HG03457 (cell line): ENCODE data around the gene YTHDC2.

Experiments
- ATAC-seq: cut with Tn5 transposase; IDR thresholded peaks from one replicate; pipeline ENCODE4 v1.9.1; 2021; ENCODE audit warnings: moderate number of reproducible peaks; ENCODE audit not compliant: unreplicated experiment

The YTHDC2 gene

GRCh38 chr5:113519412-113519811 lies 5.9 kb downstream of the YTHDC2 start:
- no peak for ATAC-seq

GRCh38 chr5:113520429-113520828 lies 6.9 kb downstream of the YTHDC2 start:
- peak; percentile 65 for ATAC-seq

DNA sequence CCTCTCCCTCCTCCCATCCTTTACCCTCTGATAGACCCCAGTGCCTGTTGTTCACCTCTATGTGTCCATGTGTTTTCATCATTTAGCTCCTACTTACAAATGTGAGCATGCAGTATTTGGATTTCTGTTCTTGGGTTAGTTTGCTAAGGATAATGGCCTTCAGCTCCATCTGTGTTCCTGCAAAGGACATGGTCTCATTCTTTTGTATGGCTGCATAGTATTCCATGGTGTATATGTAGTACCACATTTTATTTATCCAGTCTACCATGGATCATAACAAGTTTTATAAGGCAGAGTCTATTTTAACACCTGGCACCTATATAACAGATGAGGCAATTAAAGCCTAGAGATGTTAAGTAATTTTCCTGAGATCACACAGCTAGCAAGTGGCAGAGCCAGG lies 7.4 kb downstream of the YTHDC2 start:
- ATAC-seq, result no peak

DNA sequence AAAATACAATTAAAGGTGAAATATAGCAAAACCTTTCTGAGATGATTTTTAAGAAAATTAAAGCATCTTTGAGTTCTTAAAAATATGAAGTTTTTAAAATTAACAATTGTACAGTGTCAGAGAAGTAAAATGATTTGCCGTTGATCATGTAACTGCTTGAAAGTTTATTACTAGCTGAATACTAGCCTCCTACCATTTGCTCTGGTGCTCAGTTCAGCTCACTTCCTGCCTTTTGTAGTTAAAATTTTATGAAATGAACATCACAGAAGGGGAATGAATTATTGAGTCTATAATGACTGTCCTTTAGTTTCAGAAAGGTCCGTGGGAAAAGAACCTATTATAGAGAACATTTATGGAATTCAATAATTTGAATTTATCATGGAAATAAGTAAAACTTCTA lies 9.7 kb downstream of the YTHDC2 start:
- ATAC-seq, result no peak

DNA sequence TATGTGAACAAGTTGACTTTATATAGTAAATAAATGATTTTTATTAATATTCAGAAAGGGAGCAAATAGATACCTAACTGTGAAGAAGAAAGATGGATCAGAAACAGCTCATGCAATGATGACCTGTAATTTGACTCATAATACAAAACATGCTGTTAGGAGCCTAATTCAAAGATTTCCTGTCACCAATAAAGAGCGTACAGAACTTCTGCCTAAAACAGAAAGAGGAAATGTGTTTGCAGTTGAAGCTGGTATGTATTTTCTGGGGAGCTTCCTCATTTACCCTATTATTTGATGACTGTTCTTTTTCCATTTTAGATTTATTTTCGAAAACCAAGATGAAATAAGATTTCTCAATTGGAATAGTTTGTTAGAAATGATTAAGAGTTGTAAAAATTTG lies 11.4 kb downstream of the YTHDC2 start:
- ATAC-seq, result peak; percentile 55

DNA sequence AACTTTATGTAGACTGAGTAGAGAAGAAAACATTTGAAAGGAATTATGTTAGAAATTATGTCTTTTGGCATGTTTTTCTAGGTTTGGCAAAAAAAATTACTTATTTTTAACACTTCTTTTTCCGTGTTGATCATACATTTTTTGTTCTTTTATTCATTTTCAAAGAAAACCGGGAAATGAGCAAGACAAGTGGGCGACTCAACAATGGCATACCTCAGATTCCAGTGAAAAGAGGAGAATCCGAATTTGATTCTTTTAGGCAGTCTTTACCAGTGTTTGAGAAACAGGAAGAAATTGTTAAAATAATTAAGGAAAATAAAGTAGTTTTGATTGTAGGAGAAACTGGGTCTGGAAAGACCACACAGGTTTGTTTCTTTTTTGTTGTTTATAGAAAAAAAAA lies 12.9 kb downstream of the YTHDC2 start:
- no peak for ATAC-seq

GRCh38 chr5:113527746-113528145 lies 14.3 kb downstream of the YTHDC2 start:
- no peak for ATAC-seq

GRCh38 chr5:113531481-113532159 lies 18.1 kb downstream of the YTHDC2 start:
- no peak for ATAC-seq

GRCh38 chr5:113538313-113538712 lies 24.8 kb downstream of the YTHDC2 start:
- ATAC-seq, result no peak

DNA sequence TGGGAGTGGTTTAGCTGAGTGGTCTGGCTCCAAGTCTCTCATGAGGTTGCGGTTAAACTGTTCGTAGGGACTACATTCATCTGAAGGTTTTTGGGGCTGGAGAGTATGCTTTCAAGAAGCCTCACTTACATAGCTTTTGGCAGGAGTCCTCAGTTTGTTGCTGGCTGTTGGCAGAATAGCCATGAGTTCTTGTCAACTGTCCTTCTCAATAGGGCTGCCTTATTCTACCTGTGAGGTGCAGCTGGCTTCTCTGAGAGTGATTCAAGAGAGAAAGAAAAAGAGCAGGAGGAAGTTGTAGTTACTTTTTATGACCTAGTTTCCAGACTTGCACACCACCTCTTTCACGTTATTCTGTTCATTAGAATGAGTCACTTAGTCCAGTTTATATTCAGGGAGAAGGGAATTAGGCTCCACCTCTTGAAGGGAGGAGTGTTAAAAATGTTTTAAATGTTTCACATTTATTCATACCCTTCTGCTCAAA lies 33.2 kb downstream of the YTHDC2 start:
- no peak for ATAC-seq

- ATAC-seq, result peak; percentile 66
These were observed 34.9 kb downstream of the YTHDC2 start for GRCh38 chr5:113548396-113548795.

DNA sequence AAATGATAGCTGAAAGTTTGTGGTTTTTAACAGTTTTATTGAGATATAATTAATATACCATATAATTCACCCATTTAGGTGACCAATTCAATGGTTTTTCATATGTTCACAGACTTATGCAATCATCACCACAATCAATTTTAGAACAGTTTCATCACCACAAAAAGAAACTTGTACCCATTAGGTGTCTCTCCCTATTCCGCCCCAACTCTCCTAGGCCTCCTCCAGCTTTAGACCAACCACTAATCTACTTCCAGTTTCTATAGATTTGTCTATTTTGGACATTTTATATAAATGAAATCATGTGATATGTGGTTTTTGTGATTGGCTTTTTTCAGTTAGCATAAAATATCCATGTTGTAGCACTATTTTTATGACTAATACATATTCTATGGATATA lies 38.6 kb downstream of the YTHDC2 start:
- ATAC-seq, result no peak

DNA sequence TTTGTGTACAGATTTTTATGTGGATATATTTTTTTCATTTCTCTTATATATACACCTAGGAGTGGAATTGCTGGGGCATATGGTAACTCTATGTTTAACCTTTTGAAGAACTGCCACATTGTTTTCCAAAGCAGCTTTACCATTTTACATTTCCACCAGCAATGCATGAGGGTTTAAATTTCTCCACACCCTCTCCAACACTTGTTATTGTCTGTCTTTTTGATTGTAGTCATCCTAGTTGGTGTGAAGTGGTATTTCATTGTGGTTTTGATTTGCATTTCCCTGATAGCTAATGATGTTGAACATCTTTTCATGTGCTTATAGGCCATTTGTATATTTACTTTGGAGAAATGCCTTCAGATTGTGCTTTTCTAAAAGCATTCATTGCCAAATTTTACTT lies 39.1 kb downstream of the YTHDC2 start:
- ATAC-seq, result no peak

DNA sequence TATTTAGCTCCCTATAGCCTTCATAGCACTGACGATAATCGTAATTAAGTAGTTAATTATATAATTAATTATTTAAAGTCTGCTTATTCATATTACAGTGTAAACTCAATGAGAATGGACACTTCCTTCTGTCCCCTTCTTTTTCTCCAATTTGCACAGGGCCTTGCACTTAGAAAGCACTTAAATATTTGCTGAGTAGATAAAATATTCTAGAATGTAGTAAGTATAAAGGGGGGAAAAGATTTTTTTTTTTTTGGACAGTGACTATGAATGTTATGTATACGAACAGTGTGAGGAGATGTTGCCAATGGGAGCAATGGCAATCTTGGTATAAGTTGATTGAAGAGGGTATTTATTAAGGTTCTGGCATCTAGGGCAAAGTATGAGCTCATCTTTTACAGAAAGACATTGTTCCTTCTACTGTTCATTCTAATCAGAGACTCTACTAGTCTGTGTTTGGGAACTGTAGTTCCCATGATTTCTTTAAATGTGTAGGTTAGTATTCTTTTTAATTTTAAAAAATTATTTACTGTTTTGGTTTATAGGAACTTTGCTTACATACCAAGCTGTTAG lies 49.4 kb downstream of the YTHDC2 start:
- ATAC-seq, result no peak

DNA sequence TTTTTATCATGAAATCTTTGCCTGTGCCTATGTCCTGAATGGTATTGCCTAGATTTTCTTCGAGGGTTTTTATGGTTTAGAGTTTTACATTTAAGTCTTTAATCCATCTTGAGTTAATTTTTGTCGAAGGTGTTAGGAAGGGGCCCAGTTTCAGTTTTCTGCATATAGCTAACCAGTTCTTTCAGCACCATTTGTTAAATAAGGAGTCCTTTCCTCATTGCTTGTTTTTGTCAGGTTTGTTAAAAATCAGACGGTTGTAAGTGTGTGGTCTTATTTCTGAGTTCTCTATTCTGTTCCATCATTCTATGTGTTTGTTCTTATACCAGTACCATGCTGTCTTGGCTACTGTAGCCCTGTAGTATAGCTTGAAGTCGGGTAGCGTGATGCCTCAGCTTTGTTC lies 55.9 kb downstream of the YTHDC2 start:
- ATAC-seq, result no peak

DNA sequence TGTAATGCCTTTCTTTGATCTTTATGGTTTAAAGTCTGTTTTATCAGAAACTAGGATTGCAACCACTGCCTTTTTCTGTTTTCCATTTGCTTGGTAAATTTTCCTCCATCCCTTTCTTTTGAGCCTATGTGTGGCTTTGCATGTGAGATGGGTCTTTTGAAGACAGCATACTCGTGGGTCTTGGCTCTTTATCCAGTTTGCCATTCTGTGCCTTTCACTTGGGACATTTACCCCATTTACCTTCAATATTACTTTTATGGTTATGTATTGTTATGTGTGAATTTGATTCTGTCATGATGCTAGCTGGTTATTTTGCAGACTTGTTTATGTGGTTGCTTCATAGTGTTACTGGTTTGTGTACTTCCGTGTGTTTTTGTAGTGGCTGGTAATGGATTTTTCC lies 59.2 kb downstream of the YTHDC2 start:
- no peak for ATAC-seq

DNA sequence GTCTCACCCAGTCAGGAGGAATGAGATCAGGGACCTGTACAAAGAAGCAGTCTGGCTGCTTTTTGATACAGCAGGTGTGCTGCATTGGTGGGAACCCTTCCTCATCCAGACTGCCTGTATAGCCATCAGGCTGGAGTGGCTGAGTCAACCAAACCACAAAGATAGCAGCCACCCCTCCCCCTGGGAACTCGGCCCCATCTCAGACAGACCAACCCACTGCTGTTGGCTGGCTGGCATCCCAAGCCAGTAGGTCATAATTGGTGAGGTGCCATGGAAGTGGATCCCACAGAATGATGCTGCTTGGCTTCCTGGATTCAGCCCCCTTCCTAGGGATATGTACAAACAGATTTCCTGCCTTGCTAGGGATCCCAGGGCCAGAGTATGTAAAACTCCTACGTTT lies 60.9 kb downstream of the YTHDC2 start:
- ATAC-seq, result no peak

GRCh38 chr5:113575074-113575473 lies 61.6 kb downstream of the YTHDC2 start:
- ATAC-seq, result no peak

GRCh38 chr5:113578091-113578490 lies 64.6 kb downstream of the YTHDC2 start:
- ATAC-seq, result no peak

DNA sequence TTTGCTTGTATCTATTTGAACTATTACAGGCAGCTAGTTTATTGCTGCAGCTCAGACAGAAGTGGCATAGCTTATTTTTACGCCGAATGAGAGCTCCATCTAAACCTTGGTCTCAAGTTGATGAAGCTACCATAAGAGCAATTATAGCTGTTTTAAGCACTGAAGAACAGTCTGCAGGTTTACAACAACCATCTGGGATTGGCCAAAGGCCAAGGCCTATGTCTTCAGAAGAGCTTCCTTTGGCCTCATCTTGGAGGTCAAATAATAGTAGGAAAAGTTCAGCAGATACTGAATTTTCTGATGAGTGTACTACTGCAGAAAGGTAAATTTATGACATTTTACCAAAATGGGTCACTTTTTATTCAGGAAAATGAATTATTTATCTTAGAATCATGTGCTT lies 67.9 kb downstream of the YTHDC2 start:
- ATAC-seq, result no peak

DNA sequence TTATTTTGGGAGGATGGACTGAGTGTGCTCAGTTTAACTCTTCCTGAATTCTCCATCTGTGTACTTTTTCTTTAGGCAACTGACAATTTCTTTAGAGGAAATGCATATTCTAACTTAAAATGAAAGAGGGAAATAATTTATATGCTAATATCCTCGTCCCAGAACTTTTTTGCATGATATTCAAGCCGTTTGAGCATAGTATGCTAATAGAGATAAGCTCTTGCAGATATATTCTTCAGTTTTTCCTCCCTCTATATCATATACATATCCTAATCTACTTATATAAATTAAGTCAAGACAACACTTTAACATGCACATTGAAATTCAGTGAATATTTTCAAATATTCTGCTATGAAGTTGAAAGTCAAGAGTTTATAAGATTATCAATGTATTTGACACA lies 84.7 kb downstream of the YTHDC2 start:
- no peak for ATAC-seq

GRCh38 chr5:113598926-113599325 lies 85.4 kb downstream of the YTHDC2 start:
- no peak for ATAC-seq
